IMR-90 (cell line): Measurements from ENCODE around the gene NDST1. TPM values are rescaled to one million over a fixed set of nuclear protein-coding genes. Genes with fewer than 3 reads are reported as not detected.

Experiments used
- ATAC-seq: fragments of 200-7000 bp; cut with Tn5 transposase; 2 replicates; pipeline ENCODE4 v1.9.1; 2020; ENCODE audit warnings: low read depth, mild to moderate bottlenecking, moderate library complexity
- BruUV-seq: library from RNA; stranded (reverse); fragments of 400-500 nt; replicated peaks from 2 replicates; lab custom pipeline; 2021; lab: Mats Ljungman, UMichigan
- CTCF ChIA-PET: fragments of 300-600 bp; formaldehyde crosslinking; extraction: SDS; loops from one replicate; lab custom pipeline; 2021; ENCODE audit warnings: antibody characterized with exemption; lab: Yijun Ruan, JAX
- POLR2A ChIA-PET: fragments of 300-600 bp; sonication (Branson Sonifier 250); formaldehyde crosslinking; loops from one replicate; lab custom pipeline; 2022; ENCODE audit warnings: antibody characterized with exemption; ENCODE audit not compliant: unreplicated experiment; lab: Charles Lee
- DNase-seq: peaks from one replicate; pipeline ENCODE4 v3.0.0; 2013
- H2AFZ ChIP-seq: replicated peaks from 2 replicates; pipeline ENCODE3; 2013; ENCODE audit warnings: low read length, mild to moderate bottlenecking; ENCODE audit not compliant: poor library complexity
- H2AK5ac ChIP-seq: 2 replicates; pipeline ENCODE4 v1.6.1; 2013; ENCODE audit warnings: low read depth, low read length, inconsistent platforms
- H2AK9ac ChIP-seq: replicated peaks from 2 replicates; pipeline ENCODE3; 2013; ENCODE audit warnings: mild to moderate bottlenecking, low read depth, low read length, moderate library complexity; ENCODE audit not compliant: poor library complexity
- H2BK120ac ChIP-seq: 2 replicates; pipeline ENCODE4 v1.6.1; 2013; ENCODE audit warnings: low read depth, low read length, inconsistent platforms
- H2BK15ac ChIP-seq: 3 replicates; pipeline ENCODE4 v1.6.1; 2013; ENCODE audit warnings: low read depth, low read length, inconsistent platforms
- H2BK20ac ChIP-seq: 2 replicates; pipeline ENCODE4 v1.6.1; 2013; ENCODE audit warnings: low read depth, mild to moderate bottlenecking, inconsistent platforms, low read length, moderate library complexity
- H2BK5ac ChIP-seq: 2 replicates; pipeline ENCODE4 v1.6.1; 2013; ENCODE audit warnings: mild to moderate bottlenecking, low read depth, low read length, inconsistent platforms; ENCODE audit not compliant: poor library complexity, severe bottlenecking
- H3K14ac ChIP-seq: replicated peaks from 2 replicates; pipeline ENCODE4 v1.6.1; 2013; ENCODE audit warnings: low read depth, low read length, inconsistent platforms
- H3K18ac ChIP-seq: 2 replicates; pipeline ENCODE4 v1.6.1; 2013; ENCODE audit warnings: low read depth, low read length, control low read depth
- H3K23ac ChIP-seq: 2 replicates; pipeline ENCODE4 v1.6.1; 2013; ENCODE audit warnings: low read depth, low read length, inconsistent platforms
- H3K27ac ChIP-seq: 2 replicates; pipeline ENCODE4 v1.5.1; 2013; ENCODE audit warnings: mild to moderate bottlenecking, control low read depth, low read length; ENCODE audit not compliant: insufficient read depth
- H3K27me3 ChIP-seq: 2 replicates; pipeline ENCODE4 v1.6.1; 2013; ENCODE audit warnings: low read length; ENCODE audit not compliant: control insufficient read depth, insufficient read depth
- H3K36me3 ChIP-seq: 2 replicates; pipeline ENCODE4 v1.6.1; 2013; ENCODE audit warnings: low read length, mixed read lengths; ENCODE audit not compliant: control insufficient read depth, insufficient read depth
- H3K4ac ChIP-seq: 2 replicates; pipeline ENCODE4 v1.6.1; 2013; ENCODE audit warnings: low read depth, low read length, inconsistent platforms
- H3K4me1 ChIP-seq: 2 replicates; pipeline ENCODE4 v1.6.1; 2013; ENCODE audit warnings: low read length, mixed read lengths; ENCODE audit not compliant: control insufficient read depth, insufficient read depth
- H3K4me2 ChIP-seq: 2 replicates; pipeline ENCODE4 v1.6.1; 2013; ENCODE audit warnings: low read depth, mild to moderate bottlenecking, control low read depth, low read length, moderate library complexity
- H3K4me3 ChIP-seq: 2 replicates; pipeline ENCODE4 v1.5.1; 2013; ENCODE audit warnings: low read depth, mild to moderate bottlenecking, control low read depth, low read length, moderate library complexity; ENCODE audit not compliant: insufficient read depth
- H3K56ac ChIP-seq: 2 replicates; pipeline ENCODE4 v1.6.1; 2013; ENCODE audit warnings: low read length, inconsistent platforms; ENCODE audit not compliant: insufficient read depth; ENCODE audit errors: extremely low read depth
- H3K79me1 ChIP-seq, 2 experiments: 2 replicates each; pipeline ENCODE4 v1.6.1; 2013; ENCODE audit warnings: low read length in 2 of 2, inconsistent platforms in 1 of 2, low read depth in 1 of 2
- H3K9ac ChIP-seq: 2 replicates; pipeline ENCODE4 v1.6.1; 2013; ENCODE audit warnings: low read depth, low read length, control low read depth
- H3K9me1 ChIP-seq: 2 replicates; pipeline ENCODE4 v1.6.1; 2013; ENCODE audit warnings: low read length, inconsistent platforms; ENCODE audit not compliant: insufficient read depth
- H3K9me3 ChIP-seq: 2 replicates; pipeline ENCODE4 v1.6.1; 2013; ENCODE audit warnings: low read length; ENCODE audit not compliant: control insufficient read depth, insufficient read depth
- H4K20me1 ChIP-seq: 2 replicates; pipeline ENCODE4 v1.6.1; 2013; ENCODE audit warnings: low read length, inconsistent platforms; ENCODE audit not compliant: insufficient read depth
- H4K5ac ChIP-seq: 2 replicates; pipeline ENCODE4 v1.6.1; 2013; ENCODE audit warnings: mild to moderate bottlenecking, low read depth, low read length, control low read depth
- H4K8ac ChIP-seq, 2 experiments: 2 replicates each; pipeline ENCODE4 v1.6.1; 2013; ENCODE audit warnings: low read depth in 2 of 2, low read length in 2 of 2, control low read depth in 1 of 2, inconsistent platforms in 1 of 2
- H4K91ac ChIP-seq: 2 replicates; pipeline ENCODE4 v1.6.1; 2013; ENCODE audit warnings: low read depth, low read length, inconsistent platforms; ENCODE audit not compliant: insufficient read depth
- FOS ChIP-seq: fragments of 150-350 bp; IDR thresholded peaks from 2 replicates; pipeline ENCODE4 v1.6.1; 2016; ENCODE audit warnings: low read depth, low read length
- MAZ ChIP-seq: IDR thresholded peaks from 2 replicates; pipeline ENCODE4 v1.6.1; 2012; ENCODE audit warnings: low read depth, mild to moderate bottlenecking, low read length, improper control_type of control experiment, moderate library complexity, borderline replicate concordance
- MXI1 ChIP-seq: IDR thresholded peaks from 2 replicates; pipeline ENCODE4 v1.6.1; 2012; ENCODE audit warnings: low read depth, mild to moderate bottlenecking, low read length, moderate library complexity, borderline replicate concordance
- POLR2A ChIP-seq: IDR thresholded peaks from 2 replicates; pipeline ENCODE4 v1.6.1; 2012; ENCODE audit warnings: mild to moderate bottlenecking, low read depth, low read length
- RCOR1 ChIP-seq: IDR thresholded peaks from 2 replicates; pipeline ENCODE4 v1.6.1; 2012; ENCODE audit warnings: mild to moderate bottlenecking, low read length, improper control_type of control experiment; ENCODE audit not compliant: insufficient replicate concordance
- RFX5 ChIP-seq: IDR thresholded peaks from 2 replicates; pipeline ENCODE4 v1.8.0; 2012; ENCODE audit warnings: low read depth, mild to moderate bottlenecking, low read length, moderate library complexity
- WGBS, 2 experiments: methylation state at CpG; one replicate each; pipeline versions ENCODE4 v1.1.5 to v1.1.7; 2013; ENCODE audit warnings: missing lambda C conversion rate in 2 of 2; ENCODE audit not compliant: insufficient read length in 1 of 2; ENCODE audit errors: extremely low coverage in 2 of 2; 5-methylcytosine and 5-hydroxymethylcytosine counted together
- dilution Hi-C: fragments of 300-500 bp; cut with HindIII; formaldehyde crosslinking; loops from one replicate; pipeline ENCODE4 v1.14.3; 2018; ENCODE audit warnings: low sequenced_read_pairs; ENCODE audit not compliant: unreplicated experiment
- in situ Hi-C: fragments of 300-500 bp; cut with MboI; formaldehyde crosslinking; loops from 3 replicates; pipeline ENCODE4 v1.14.3; 2019; ENCODE audit warnings: low sequenced_read_pairs, inconsistent platforms, mixed read lengths
- intact Hi-C: fragments of 100-400 bp; cut with micrococcal nuclease; formaldehyde crosslinking; loops from 2 replicates; pipeline ENCODE4 v1.10.0; 2022
- polyA plus RNA-seq, 3 experiments: library from polyadenylated mRNA; depleted of rRNA; stranded (reverse); fragments of >200 nt; gene quantifications; 2 replicates each; pipeline ENCODE4 v1.2.3, GENCODE V29; 2012; ENCODE audit warnings: low replicate concordance in 1 of 3
- total RNA-seq: library from RNA; depleted of rRNA; stranded (reverse); fragments of >200 nt; gene quantifications from 2 replicates; pipeline ENCODE4 v1.2.3, GENCODE V29; 2012

The NDST1 gene
- total and polyA plus RNA-seq, 2 of the 4 experiments (the other 2 are of a cell fraction) = 30.5 to 80.4 TPM

- POLR2A ChIA-PET = interaction anchor here (0.6 kb wide), 1 partner anchor 20 kb away, joined by 8 read pairs; no protein-coding TSS in a partner anchor
These were observed 8.4 kb upstream of the NDST1 start for GRCh38 chr5:150499437-150499956.

More at GRCh38 chr5:150499437-150499956, 8.4 kb upstream of the NDST1 start:
- Histone ChIP-seq H4K5ac (peak overlapping the region; percentile 44; the same call in 1 of the 2 replicates), H3K27me3 (no peaks in the 10 kb centered on the region), H3K79me1 (peaks cover 33 to 89% of the 10 kb centered on the region in 2 experiments), H3K23ac (peak overlapping the region; percentile 60), H4K20me1 (peaks cover 81% of the 10 kb centered on the region), H3K4ac (peak overlapping the region; percentile 94), H3K27ac (no peak overlapping the region), H3K9me1 (peaks cover 75% of the 10 kb centered on the region), H3K4me2 (no peak overlapping the region), H3K4me3 (no peak overlapping the region), H3K36me3 (peaks cover 10% of the 10 kb centered on the region), H3K9me3 (no peaks in the 10 kb centered on the region), H3K56ac (no peak overlapping the region), H2BK5ac (peak overlapping the region; percentile 48), H2AK5ac (peak overlapping the region; percentile 59), H3K14ac (peak overlapping the region; percentile 69; the same call in 1 of the 2 replicates), H2BK15ac (peak overlapping the region; percentile 33; the same call in 2 of the 3 replicates), H3K18ac (peak overlapping the region; percentile 24; the same call in 1 of the 2 replicates), H2AK9ac (peak overlapping the region; percentile 23), H3K9ac (no peak overlapping the region), H4K8ac (0 out of 4 replicates have a peak overlapping the region, but pooled peaks of 1 of the 2 experiments have one; percentile 76), H2BK120ac (no peak overlapping the region), H3K4me1 (peaks cover 63% of the 10 kb centered on the region), H2AFZ (no peak overlapping the region), H2BK20ac (peak overlapping the region; percentile 9; the same call in 1 of the 2 replicates), H4K91ac (peak overlapping the region; percentile 21; the same call in 1 of the 2 replicates)
- DNase-seq (no peak), ATAC-seq (no peak)
- BruUV-seq = no TSS peak
- no CpG with 5 or more reads among the region's 7 CpGs for WGBS, 2 experiments
- in situ Hi-C loops = no loop called here
- intact Hi-C loops = no loop called here
- dilution Hi-C loops = no loop called here
- CTCF ChIA-PET = no interaction called here
- TF ChIP-seq RFX5 = no peak
- no peak for TF ChIP-seq POLR2A
- no peak for TF ChIP-seq FOS
- TF ChIP-seq MXI1 = no peak
- no peak for TF ChIP-seq MAZ
- no peak for TF ChIP-seq RCOR1
